Sciatic nerve (tissue), 2 donors: ENCODE data around the gene CD48. TPM values are rescaled to one million over a fixed set of nuclear protein-coding genes. Genes with fewer than 3 reads are reported as not detected.
"Not testable (repeated sequence)": the region's sequence is repeated elsewhere in the genome, so short reads cannot be mapped to it uniquely, and the experiment has no call there.

ENCODE experiments used
- ATAC-seq: fragments of 200-7000 bp; cut with Tn5 transposase; one replicate; pipeline ENCODE4 v1.9.1; 2020; ENCODE audit warnings: mild to moderate bottlenecking, moderate library complexity
- DNase-seq: peaks from one replicate; pipeline ENCODE4 v3.0.0-alpha.2; 2020; ENCODE audit warnings: low spot score
- intact Hi-C: fragments of 100-400 bp; cut with DNase I; formaldehyde crosslinking; loops from one replicate; pipeline ENCODE4 v1.14.2; 2022
- total RNA-seq: library from RNA; stranded (reverse); fragmentation: NEBNext Ultra II Directional; extraction: Animal tissue kit (Norgen Biotek cat#: 25700); gene quantifications from one replicate; pipeline ENCODE4 v1.2.1, GENCODE V29; 2021
- donor health status: DM: no; HTN: no; CAD: no.
- donor health status: DM: no; HTN: no; CAD: no.

Gene CD48
- total RNA-seq, 1 donor from 2014 or later: 6.8 TPM

- intact Hi-C loops: no loop called here
- no peak for ATAC-seq
- DNase-seq: no peak
Measured at GRCh38 chr1:160743266-160743665, 31.6 kb upstream of the CD48 start.

- intact Hi-C loops: no loop called here
- DNase-seq (no peak), ATAC-seq (no peak)
Measured at GRCh38 chr1:160742428-160743127, 31.0 kb upstream of the CD48 start.

GRCh38 chr1:160741612-160742348, 30.2 kb upstream of the CD48 start:
- ATAC-seq: no peak
- DNase-seq: no peak
- intact Hi-C loops: no loop called here

GRCh38 chr1:160741092-160741501, 29.5 kb upstream of the CD48 start:
- DNase-seq: no peak
- intact Hi-C loops: no loop called here
- no peak for ATAC-seq

GRCh38 chr1:160740133-160740688, 28.6 kb upstream of the CD48 start:
- intact Hi-C loops: no loop called here
- no peak for DNase-seq
- no peak for ATAC-seq

DNA sequence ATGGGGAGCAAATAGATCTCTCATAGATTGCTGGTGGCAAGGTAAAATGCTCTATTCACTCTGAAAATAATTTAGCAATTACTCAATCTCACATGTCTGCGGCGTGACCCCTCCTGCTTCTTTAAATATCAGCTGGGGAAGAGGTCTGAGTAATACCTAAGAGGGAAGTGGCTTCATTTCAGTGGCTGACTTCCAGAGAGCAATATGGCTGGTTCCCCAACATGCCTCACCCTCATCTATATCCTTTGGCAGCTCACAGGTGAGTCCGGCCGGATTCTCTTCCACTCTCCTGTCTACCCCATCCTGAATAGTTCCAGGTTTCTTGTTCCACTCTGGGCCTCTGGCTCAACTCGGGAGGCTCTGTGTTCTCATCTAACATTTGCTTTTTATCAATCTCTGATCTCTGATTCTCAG, 27.5 kb upstream of the CD48 start, which contains the start of gene SLAMF7:
SLAMF7 (plus strand) TSS at position 150 of the 414 bp plus-strand sequence; CDS start at position 205, 55 bp downstream.
- intact Hi-C loops: no loop called here
- no peak for ATAC-seq
- DNase-seq: no peak

DNA sequence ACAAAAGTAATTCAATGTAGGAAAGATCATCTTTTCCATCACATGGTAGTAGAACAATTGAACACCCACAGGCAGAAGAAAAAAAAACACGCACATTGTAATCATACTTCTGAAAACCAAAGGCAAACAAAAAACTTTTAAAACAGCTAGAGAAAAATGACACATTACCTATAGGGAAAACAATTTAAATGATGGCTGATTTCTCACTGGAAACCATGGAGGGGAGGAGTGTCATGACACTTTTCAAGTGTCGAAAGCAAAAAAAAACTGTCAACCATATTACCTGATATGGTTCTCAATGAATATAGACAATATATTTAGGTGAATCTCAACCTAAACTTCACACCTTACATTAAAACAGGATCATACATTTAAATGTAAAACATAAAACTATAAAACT, 26.6 kb upstream of the CD48 start:
- DNase-seq (no peak), ATAC-seq (no peak)
- intact Hi-C loops: no loop called here

DNA sequence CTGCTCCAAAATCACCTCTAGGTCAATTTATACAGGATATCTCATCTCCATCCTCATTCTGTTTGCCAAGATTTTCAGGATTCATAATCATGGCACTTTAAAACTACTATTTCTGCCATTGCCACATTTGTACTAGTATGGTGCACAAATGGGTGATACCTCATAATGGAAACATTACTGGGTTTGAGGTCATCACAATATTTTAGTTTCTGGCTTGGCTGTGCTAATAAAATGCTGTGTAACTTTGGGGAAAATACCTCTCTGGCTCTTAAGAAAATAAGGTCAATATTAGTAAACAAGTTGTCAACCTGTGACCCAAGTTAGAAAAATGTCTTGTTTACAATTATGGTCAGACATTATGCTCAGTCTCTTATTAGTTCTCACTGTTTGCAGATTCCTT, 22.7 kb upstream of the CD48 start:
- DNase-seq: no peak
- intact Hi-C loops: no loop called here

GRCh38 chr1:160733898-160734297, 22.3 kb upstream of the CD48 start:
- intact Hi-C loops: no loop called here
- ATAC-seq (no peak), DNase-seq (no peak)

More for the DNA sequence above, 22.7 kb upstream of the CD48 start:
- no peak for ATAC-seq

- ATAC-seq: no peak
- DNase-seq: no peak
- intact Hi-C loops: no loop called here
Measured at GRCh38 chr1:160731990-160732389, 20.4 kb upstream of the CD48 start.

DNA sequence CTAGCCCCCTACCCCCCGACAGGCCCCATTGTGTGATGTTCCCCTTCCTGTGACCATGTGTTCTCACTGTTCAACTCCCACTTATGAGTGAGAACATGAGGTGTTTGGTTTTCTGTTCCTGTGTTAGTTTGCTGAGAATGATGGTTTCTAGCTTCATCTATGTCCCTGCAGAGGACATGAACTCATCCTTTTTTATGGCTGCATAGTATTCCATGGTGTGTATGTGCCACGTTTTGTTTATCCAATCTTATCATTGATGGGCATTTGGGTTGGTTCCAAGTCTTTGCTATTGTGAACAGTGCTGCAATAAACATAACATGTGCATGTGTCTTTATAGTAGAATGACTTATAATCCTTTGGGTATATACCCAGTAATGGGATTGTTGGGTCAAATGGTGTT, 19.9 kb upstream of the CD48 start:
- ATAC-seq, intact Hi-C loops, DNase-seq: not testable (repeated sequence)

GRCh38 chr1:160727316-160727640, 15.7 kb upstream of the CD48 start:
- intact Hi-C loops: no loop called here
- ATAC-seq: no peak
- no peak for DNase-seq

DNA sequence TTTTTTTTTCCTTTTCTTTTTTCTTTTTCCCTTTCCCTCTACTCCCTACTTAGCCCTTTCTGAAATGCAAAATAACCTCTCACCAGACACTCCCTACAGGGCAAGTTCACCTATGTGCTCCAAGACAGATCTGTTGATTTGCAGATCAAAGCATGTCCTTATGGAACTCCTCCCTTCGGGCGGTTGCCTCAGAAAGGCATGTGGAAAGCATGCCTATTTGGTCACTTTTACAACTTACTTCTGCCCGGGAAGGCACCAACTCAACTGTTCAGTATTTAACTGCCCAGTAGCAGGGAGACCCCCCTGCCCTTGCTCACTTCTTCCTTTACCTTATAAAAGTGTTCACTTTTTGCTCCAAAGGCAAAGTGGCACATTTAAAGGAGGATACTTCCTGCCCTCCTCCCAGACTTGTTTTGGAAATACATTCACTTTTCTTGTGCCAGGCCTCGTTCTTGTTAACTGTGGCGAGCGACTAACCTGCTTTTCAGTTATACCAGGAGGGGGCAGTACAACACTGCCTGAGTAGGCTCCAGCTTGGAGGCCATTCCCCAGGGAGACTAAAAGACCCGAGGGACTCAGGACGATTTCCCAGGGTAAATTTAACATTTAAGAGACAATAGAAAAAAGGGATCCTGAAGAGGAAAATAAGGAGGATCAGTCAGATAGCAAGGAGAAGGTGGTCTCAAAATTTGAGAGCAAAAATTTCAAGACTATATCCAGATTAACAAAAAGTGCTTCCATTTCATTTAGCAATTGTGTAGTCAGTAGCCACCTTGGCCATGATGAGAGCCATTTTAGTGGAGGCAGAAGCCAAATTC, 15.1 kb upstream of the CD48 start:
- ATAC-seq (peak; percentile 77), DNase-seq (no peak)
- intact Hi-C loops: no loop called here

GRCh38 chr1:160726114-160726497, 14.5 kb upstream of the CD48 start:
- ATAC-seq: peak; percentile 17
- intact Hi-C loops: no loop called here

DNA sequence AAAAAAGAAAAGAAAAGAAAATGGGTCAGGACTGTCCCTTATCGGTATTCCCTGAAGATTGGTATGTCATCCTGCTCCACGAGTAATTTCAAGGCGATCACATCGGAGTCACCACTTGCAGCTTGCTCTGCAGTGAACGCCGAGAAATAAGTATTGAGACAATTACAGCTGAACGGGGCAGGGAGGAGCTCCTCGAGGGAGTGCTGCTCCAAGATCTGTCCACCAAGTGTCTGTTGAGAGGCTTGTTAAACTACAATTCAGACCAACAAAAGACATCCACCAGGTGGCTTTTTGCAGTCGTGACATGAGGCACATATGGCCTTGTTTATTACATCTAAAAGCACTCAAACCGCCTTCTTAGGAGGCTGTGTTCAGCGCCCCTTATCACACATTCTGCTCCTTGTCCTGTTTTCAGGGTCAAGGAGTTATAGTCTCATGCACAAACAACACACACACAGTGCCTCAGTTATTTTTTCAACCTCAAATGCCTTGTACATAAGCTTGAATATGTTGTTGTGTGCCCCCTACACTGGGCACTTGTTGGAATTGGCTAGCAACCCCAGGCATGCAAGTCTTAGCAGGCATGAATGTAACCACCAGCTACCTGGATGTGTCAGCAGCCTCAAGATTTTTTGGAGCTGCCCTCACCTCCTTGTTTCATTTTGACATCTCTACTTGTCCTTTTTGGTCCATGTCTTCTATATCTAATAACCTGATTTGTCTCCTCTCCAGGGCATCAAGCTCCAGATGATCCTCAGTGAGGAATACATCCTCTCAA, 13.0 kb upstream of the CD48 start:
- ATAC-seq (no peak), DNase-seq (no peak)
- intact Hi-C loops: no loop called here

More at GRCh38 chr1:160726114-160726497, 14.5 kb upstream of the CD48 start:
- DNase-seq: no peak

- intact Hi-C loops: no loop called here
- no peak for ATAC-seq
- no peak for DNase-seq
Measured at GRCh38 chr1:160723332-160723731, 11.7 kb upstream of the CD48 start.

GRCh38 chr1:160722726-160723125, 11.1 kb upstream of the CD48 start:
- ATAC-seq (no peak), DNase-seq (no peak)
- intact Hi-C loops: no loop called here

GRCh38 chr1:160721473-160721872, 9.9 kb upstream of the CD48 start:
- ATAC-seq (no peak), DNase-seq (no peak)
- intact Hi-C loops: no loop called here
